Upper lobe of left lung (tissue), 4 donors: ENCODE measurements around the gene HBQ1.

Source experiments
- CTCF ChIP-seq, 6 experiments: fragments of 450-650 bp in 4 of 6; fragments of 200-600 bp in 2 of 6; sonication (generic) in 2 of 6; IDR thresholded peaks; one replicate each; pipeline ENCODE4 v1.5.1; 2016 to 2019; ENCODE audit warnings: antibody characterized with exemption in 6 of 6
- POLR2A ChIP-seq, 4 donors: fragments of 450-650 bp; IDR thresholded peaks; one replicate each; pipeline ENCODE4 v1.5.1; 2016 to 2017; ENCODE audit warnings: antibody characterized with exemption in 4 of 4, mild to moderate bottlenecking in 2 of 4
- POLR2AphosphoS5 ChIP-seq, 2 donors: sonication (generic); formaldehyde crosslinking; IDR thresholded peaks; one replicate each; pipeline ENCODE4 v1.5.1; 2017; ENCODE audit warnings: antibody characterized with exemption in 2 of 2

- TF ChIP-seq CTCF (IDR thresholded peaks at IDR 0.05) (no peak), POLR2AphosphoS5 (IDR thresholded peaks at IDR 0.05) (no peak), POLR2A (IDR thresholded peaks at IDR 0.05) (no peak)
Measured at GRCh38 chr16:154217-155030, 25.8 kb upstream of the HBQ1 start.
